Measurements from ENCODE around the gene NIM1K.

The NIM1K gene

GRCh38 chr5:43315682-43316081, 123.7 kb downstream of the NIM1K start:
- no peak for ATAC-seq
- TF ChIP-seq OSR1 (CRISPR knock-in tag; IDR thresholded peaks at IDR 0.05) (no peak), ISL1 (CRISPR knock-in tag; IDR thresholded peaks at IDR 0.05) (no peak), ZNF70 (CRISPR knock-in tag; IDR thresholded peaks at IDR 0.05) (no peak), ZFP30 (CRISPR knock-in tag; IDR thresholded peaks at IDR 0.05) (no peak), RARB (CRISPR knock-in tag; IDR thresholded peaks at IDR 0.05) (no peak), ARNTL (CRISPR knock-in tag; IDR thresholded peaks at IDR 0.05; ENCODE audit: borderline replicate concordance, low read depth) (no peak), GLIS3 (CRISPR knock-in tag; IDR thresholded peaks at IDR 0.05) (no peak), BACH2 (CRISPR knock-in tag; IDR thresholded peaks at IDR 0.05; ENCODE audit: borderline replicate concordance) (no peak), ZNF565 (CRISPR knock-in tag; conservative IDR thresholded peaks at IDR 0.05; ENCODE audit: low read depth) (no peak), POU6F1 (CRISPR knock-in tag; IDR thresholded peaks at IDR 0.05; ENCODE audit: borderline replicate concordance, low read depth) (no peak)

DNA sequence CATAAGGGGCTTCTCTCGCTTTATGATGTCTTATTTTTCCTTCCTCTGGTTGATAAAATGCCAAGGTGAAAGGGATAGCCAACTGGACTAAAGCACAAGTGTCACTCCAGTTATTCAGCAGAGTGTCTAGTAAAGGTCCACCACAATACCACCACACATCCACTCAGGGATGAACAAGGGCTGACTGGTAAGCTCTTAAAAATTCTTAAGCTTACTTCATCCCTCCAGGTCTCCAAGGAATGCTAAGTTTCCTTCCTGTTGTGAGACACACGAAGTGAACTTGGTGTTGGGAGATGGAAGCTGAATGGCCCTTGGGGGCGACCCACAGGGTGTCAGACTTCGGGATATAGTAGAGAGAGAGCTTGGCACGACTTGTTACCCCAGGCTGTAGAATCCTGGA, 124.4 kb downstream of the NIM1K start:
- ATAC-seq = no peak
- no peak for TF ChIP-seq POU6F1 (CRISPR knock-in tag; IDR thresholded peaks at IDR 0.05; ENCODE audit: borderline replicate concordance, low read depth)
- TF ChIP-seq SNAI2 (CRISPR knock-in tag; IDR thresholded peaks at IDR 0.05) = no peak
- no peak for TF ChIP-seq PATZ1 (CRISPR knock-in tag; IDR thresholded peaks at IDR 0.05; ENCODE audit: borderline replicate concordance)
- TF ChIP-seq, protein P1, sequence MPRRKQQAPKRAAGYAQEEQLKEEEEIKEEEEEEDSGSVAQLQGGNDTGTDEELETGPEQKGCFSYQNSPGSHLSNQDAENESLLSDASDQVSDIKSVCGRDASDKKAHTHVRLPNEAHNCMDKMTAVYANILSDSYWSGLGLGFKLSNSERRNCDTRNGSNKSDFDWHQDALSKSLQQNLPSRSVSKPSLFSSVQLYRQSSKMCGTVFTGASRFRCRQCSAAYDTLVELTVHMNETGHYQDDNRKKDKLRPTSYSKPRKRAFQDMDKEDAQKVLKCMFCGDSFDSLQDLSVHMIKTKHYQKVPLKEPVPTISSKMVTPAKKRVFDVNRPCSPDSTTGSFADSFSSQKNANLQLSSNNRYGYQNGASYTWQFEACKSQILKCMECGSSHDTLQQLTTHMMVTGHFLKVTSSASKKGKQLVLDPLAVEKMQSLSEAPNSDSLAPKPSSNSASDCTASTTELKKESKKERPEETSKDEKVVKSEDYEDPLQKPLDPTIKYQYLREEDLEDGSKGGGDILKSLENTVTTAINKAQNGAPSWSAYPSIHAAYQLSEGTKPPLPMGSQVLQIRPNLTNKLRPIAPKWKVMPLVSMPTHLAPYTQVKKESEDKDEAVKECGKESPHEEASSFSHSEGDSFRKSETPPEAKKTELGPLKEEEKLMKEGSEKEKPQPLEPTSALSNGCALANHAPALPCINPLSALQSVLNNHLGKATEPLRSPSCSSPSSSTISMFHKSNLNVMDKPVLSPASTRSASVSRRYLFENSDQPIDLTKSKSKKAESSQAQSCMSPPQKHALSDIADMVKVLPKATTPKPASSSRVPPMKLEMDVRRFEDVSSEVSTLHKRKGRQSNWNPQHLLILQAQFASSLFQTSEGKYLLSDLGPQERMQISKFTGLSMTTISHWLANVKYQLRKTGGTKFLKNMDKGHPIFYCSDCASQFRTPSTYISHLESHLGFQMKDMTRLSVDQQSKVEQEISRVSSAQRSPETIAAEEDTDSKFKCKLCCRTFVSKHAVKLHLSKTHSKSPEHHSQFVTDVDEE (CRISPR knock-in tag; IDR thresholded peaks at IDR 0.05) = no peak
- TF ChIP-seq BACH2 (CRISPR knock-in tag; IDR thresholded peaks at IDR 0.05; ENCODE audit: borderline replicate concordance) = no peak
- TF ChIP-seq ISL1 (CRISPR knock-in tag; IDR thresholded peaks at IDR 0.05) = no peak
- TF ChIP-seq RARB (CRISPR knock-in tag; IDR thresholded peaks at IDR 0.05) = no peak
- no peak for TF ChIP-seq CSDC2 (CRISPR knock-in tag; IDR thresholded peaks at IDR 0.05)
- no peak for TF ChIP-seq TCF4 (CRISPR knock-in tag; IDR thresholded peaks at IDR 0.05; ENCODE audit: borderline replicate concordance)
- no peak for TF ChIP-seq PPARA (CRISPR knock-in tag; IDR thresholded peaks at IDR 0.05; ENCODE audit: borderline replicate concordance)
- TF ChIP-seq, protein P2, sequence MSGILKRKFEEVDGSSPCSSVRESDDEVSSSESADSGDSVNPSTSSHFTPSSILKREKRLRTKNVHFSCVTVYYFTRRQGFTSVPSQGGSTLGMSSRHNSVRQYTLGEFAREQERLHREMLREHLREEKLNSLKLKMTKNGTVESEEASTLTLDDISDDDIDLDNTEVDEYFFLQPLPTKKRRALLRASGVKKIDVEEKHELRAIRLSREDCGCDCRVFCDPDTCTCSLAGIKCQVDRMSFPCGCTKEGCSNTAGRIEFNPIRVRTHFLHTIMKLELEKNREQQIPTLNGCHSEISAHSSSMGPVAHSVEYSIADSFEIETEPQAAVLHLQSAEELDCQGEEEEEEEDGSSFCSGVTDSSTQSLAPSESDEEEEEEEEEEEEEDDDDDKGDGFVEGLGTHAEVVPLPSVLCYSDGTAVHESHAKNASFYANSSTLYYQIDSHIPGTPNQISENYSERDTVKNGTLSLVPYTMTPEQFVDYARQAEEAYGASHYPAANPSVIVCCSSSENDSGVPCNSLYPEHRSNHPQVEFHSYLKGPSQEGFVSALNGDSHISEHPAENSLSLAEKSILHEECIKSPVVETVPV (CRISPR knock-in tag; IDR thresholded peaks at IDR 0.05) = no peak
- TF ChIP-seq ARNTL (CRISPR knock-in tag; IDR thresholded peaks at IDR 0.05; ENCODE audit: borderline replicate concordance, low read depth) = no peak
- no peak for TF ChIP-seq ZNF565 (CRISPR knock-in tag; conservative IDR thresholded peaks at IDR 0.05; ENCODE audit: low read depth)
- TF ChIP-seq OSR1 (CRISPR knock-in tag; IDR thresholded peaks at IDR 0.05) = no peak
- TF ChIP-seq, protein P3, sequence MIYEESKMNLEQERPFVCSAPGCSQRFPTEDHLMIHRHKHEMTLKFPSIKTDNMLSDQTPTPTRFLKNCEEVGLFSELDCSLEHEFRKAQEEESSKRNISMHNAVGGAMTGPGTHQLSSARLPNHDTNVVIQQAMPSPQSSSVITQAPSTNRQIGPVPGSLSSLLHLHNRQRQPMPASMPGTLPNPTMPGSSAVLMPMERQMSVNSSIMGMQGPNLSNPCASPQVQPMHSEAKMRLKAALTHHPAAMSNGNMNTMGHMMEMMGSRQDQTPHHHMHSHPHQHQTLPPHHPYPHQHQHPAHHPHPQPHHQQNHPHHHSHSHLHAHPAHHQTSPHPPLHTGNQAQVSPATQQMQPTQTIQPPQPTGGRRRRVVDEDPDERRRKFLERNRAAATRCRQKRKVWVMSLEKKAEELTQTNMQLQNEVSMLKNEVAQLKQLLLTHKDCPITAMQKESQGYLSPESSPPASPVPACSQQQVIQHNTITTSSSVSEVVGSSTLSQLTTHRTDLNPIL (CRISPR knock-in tag; IDR thresholded peaks at IDR 0.05; ENCODE audit: low read depth) = no peak
- TF ChIP-seq ZFP3 (CRISPR knock-in tag; IDR thresholded peaks at IDR 0.05) = no peak
